ENCODE data around the gene NUDCD2.

DNA sequence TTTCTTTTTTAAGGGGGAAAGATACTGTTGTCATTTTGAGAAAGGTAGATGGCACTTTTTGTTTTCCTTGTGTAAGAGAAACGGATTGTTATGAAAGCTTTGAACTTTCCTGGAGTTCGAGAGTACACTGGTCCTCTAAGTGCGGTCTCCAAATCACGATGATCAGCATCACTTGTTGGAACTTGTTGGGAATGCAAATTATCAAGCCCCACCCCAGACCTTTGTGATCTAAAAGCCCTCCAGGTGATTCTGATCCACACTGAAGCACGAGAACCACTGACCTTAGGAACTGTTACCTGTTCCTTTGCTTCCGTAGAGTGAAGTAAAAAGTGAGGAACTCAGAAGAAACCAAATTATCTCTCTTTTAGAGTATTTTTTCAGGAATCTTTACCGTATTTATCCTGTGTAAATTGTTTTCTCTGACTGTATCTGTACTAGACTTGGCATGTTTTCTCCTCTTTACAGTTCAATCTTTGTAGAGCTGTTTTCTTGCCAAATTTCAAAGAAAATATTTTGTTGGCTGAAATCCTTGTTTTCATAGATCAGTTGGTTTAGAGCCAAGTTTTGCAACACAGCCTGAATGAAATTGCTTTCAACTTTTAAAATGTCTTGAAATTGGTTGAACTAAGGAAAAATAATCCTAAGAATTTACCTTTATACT, 49.5 kb upstream of the NUDCD2 start:
- TF ChIP-seq, protein P1, sequence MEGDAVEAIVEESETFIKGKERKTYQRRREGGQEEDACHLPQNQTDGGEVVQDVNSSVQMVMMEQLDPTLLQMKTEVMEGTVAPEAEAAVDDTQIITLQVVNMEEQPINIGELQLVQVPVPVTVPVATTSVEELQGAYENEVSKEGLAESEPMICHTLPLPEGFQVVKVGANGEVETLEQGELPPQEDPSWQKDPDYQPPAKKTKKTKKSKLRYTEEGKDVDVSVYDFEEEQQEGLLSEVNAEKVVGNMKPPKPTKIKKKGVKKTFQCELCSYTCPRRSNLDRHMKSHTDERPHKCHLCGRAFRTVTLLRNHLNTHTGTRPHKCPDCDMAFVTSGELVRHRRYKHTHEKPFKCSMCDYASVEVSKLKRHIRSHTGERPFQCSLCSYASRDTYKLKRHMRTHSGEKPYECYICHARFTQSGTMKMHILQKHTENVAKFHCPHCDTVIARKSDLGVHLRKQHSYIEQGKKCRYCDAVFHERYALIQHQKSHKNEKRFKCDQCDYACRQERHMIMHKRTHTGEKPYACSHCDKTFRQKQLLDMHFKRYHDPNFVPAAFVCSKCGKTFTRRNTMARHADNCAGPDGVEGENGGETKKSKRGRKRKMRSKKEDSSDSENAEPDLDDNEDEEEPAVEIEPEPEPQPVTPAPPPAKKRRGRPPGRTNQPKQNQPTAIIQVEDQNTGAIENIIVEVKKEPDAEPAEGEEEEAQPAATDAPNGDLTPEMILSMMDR (IDR thresholded peaks at IDR 0.05), result no peak
- no peak for TF ChIP-seq EZH2 (IDR thresholded peaks at IDR 0.05; ENCODE audit: borderline replicate concordance, insufficient read depth, low read depth, low read length, poor library complexity, severe bottlenecking)

Measured in B cell (primary cell).